DOHH2 (cell line): ENCODE measurements around the gene ABHD17B.
"Not testable (repeated sequence)": the region's sequence is repeated elsewhere in the genome, so short reads cannot be mapped to it uniquely, and the experiment has no call there.

Experiments
- H3F3A ChIP-seq: fragments of 200-600 bp; sonication (generic), shearing (Covaris generic); 2 replicates; pipeline ENCODE4 v1.6.0; 2016; ENCODE audit warnings: antibody characterized with exemption, mild to moderate bottlenecking; ENCODE audit not compliant: control insufficient read depth, insufficient read depth
- H3K27ac ChIP-seq: fragments of 200-600 bp; sonication (generic); 2 replicates; pipeline ENCODE4 v1.5.1; 2014; ENCODE audit warnings: low read depth, mild to moderate bottlenecking, low read length, moderate library complexity
- H3K27me3 ChIP-seq: fragments of 200-600 bp; sonication (generic); 2 replicates; pipeline ENCODE4 v1.6.1; 2014; ENCODE audit warnings: mild to moderate bottlenecking, low read length, mixed read lengths; ENCODE audit not compliant: control insufficient read depth
- H3K36me3 ChIP-seq: fragments of 200-600 bp; sonication (generic); 2 replicates; pipeline ENCODE4 v1.6.1; 2014; ENCODE audit warnings: mild to moderate bottlenecking, low read length, moderate library complexity, mixed read lengths; ENCODE audit not compliant: control insufficient read depth
- H3K4me1 ChIP-seq: fragments of 200-600 bp; sonication (generic); 2 replicates; pipeline ENCODE4 v1.6.1; 2014; ENCODE audit warnings: mild to moderate bottlenecking, low read length, mixed read lengths; ENCODE audit not compliant: control insufficient read depth
- H3K4me2 ChIP-seq: fragments of 200-600 bp; sonication (generic); 2 replicates; pipeline ENCODE4 v1.6.0; 2014; ENCODE audit warnings: mild to moderate bottlenecking, low read length, moderate library complexity
- H3K4me3 ChIP-seq: fragments of 200-600 bp; sonication (generic); 2 replicates; pipeline ENCODE4 v1.5.1; 2014; ENCODE audit warnings: mild to moderate bottlenecking, low read length, mixed read lengths
- H3K79me2 ChIP-seq: fragments of 200-600 bp; sonication (generic); 2 replicates; pipeline ENCODE4 v1.6.1; 2014; ENCODE audit warnings: mild to moderate bottlenecking, low read length, mixed read lengths; ENCODE audit not compliant: control insufficient read depth
- H3K9me2 ChIP-seq: fragments of 200-600 bp; sonication (generic); replicated peaks from 2 replicates; pipeline ENCODE4 v1.6.1; 2014; ENCODE audit warnings: mild to moderate bottlenecking, low read length, mixed read lengths; ENCODE audit not compliant: control insufficient read depth
- H3K9me3 ChIP-seq: fragments of 200-600 bp; sonication (generic); 2 replicates; pipeline ENCODE4 v1.6.1; 2014; ENCODE audit warnings: antibody characterized with exemption, low read length, mixed read lengths; ENCODE audit not compliant: control insufficient read depth, insufficient read depth
- H4K20me1 ChIP-seq: fragments of 200-600 bp; sonication (generic); 2 replicates; pipeline ENCODE4 v1.6.0; 2014; ENCODE audit warnings: low read depth, mild to moderate bottlenecking, antibody characterized with exemption, low read length, moderate library complexity; ENCODE audit not compliant: control insufficient read depth, insufficient read depth
- EZH2phosphoT487 ChIP-seq: fragments of 200-600 bp; sonication (generic); IDR thresholded peaks from 2 replicates; pipeline ENCODE4 v1.6.1; 2017; ENCODE audit warnings: borderline replicate concordance, mild to moderate bottlenecking, antibody characterized with exemption, low read length, moderate library complexity, mixed read lengths
- TF ChIP-seq, protein P1 (sequence below): fragments of 200-600 bp; sonication (generic); IDR thresholded peaks from one replicate; pipeline ENCODE4 v1.5.1; 2014; ENCODE audit warnings: antibody characterized with exemption, mild to moderate bottlenecking, low read depth, low read length; ENCODE audit not compliant: poor library complexity, severe bottlenecking

Gene ABHD17B

DNA sequence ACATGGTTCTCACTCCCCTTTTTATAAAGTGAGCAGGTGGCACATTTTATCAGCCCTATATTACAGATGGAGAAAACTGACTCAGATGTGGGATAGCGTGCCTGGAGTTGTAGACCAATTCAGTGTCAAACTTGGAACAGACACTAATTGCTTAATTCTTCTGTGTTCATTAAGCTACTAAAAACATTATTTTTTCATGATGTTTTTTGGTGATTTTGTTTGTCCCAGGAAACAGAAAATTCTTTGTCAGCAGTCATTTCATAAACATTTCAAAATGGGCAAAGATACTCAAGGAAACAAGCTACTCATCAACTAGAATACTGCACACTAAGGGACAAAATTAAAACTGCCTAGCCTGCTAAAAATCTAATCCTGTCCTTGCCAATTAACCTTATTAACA, 2.2 kb downstream of the ABHD17B start:
- Histone ChIP-seq H3K27ac (peak overlapping the region; percentile 63; the same call in 1 of the 2 replicates), H4K20me1 (peaks cover 39% of the 10 kb centered on the region; the same call in 1 of the 2 replicates), H3K9me2 (no peaks in the 10 kb centered on the region), H3F3A (peaks cover 16% of the 10 kb centered on the region), H3K9me3 (no peaks in the 10 kb centered on the region), H3K4me3 (peak overlapping the region; percentile 84), H3K79me2 (peaks cover 96% of the 10 kb centered on the region), H3K36me3 (peaks cover 49% of the 10 kb centered on the region), H3K4me1 (peaks cover 68% of the 10 kb centered on the region), H3K4me2 (peak overlapping the region; percentile 84), H3K27me3 (no peaks in the 10 kb centered on the region)
- no peak for TF ChIP-seq EZH2phosphoT487
- TF ChIP-seq, protein P1, sequence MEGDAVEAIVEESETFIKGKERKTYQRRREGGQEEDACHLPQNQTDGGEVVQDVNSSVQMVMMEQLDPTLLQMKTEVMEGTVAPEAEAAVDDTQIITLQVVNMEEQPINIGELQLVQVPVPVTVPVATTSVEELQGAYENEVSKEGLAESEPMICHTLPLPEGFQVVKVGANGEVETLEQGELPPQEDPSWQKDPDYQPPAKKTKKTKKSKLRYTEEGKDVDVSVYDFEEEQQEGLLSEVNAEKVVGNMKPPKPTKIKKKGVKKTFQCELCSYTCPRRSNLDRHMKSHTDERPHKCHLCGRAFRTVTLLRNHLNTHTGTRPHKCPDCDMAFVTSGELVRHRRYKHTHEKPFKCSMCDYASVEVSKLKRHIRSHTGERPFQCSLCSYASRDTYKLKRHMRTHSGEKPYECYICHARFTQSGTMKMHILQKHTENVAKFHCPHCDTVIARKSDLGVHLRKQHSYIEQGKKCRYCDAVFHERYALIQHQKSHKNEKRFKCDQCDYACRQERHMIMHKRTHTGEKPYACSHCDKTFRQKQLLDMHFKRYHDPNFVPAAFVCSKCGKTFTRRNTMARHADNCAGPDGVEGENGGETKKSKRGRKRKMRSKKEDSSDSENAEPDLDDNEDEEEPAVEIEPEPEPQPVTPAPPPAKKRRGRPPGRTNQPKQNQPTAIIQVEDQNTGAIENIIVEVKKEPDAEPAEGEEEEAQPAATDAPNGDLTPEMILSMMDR: no peak

DNA sequence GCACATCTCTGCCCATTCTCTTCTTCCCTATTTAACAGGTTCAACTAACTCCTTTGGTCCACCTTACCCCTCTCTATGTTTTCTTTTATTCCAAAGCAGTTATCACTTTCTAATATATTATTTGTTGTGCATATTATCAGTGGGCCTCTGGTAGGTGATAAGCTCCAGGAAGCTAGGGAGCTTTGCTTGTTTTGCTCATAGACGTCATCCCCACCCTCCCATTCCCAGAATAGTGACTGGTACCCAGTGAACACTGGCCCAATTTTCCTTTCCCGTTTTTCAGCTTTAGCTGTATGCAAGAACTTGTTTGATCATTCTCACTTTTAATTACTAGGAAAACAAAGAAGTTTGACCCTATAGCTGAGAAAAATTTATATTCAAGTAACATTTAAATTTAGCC, 6.9 kb downstream of the ABHD17B start:
- peaks cover 30% of the 10 kb centered on the region for H3F3A ChIP-seq
- no peaks in the 10 kb centered on the region for H3K9me2 ChIP-seq
- H3K27me3 ChIP-seq: no peaks in the 10 kb centered on the region
- peaks cover 17% of the 10 kb centered on the region; the same call in 1 of the 2 replicates for H4K20me1 ChIP-seq
- TF ChIP-seq EZH2phosphoT487: no peak
- TF ChIP-seq, protein P1: no peak
- H3K36me3 ChIP-seq: peaks cover 50% of the 10 kb centered on the region
- peak overlapping the region; percentile 91 for H3K27ac ChIP-seq
- peaks cover 98% of the 10 kb centered on the region for H3K4me1 ChIP-seq
- H3K4me3 ChIP-seq: peak overlapping the region; percentile 61
- H3K9me3 ChIP-seq: no peaks in the 10 kb centered on the region
- H3K4me2 ChIP-seq: peak overlapping the region; percentile 64
- peaks cover 100% of the 10 kb centered on the region for H3K79me2 ChIP-seq

DNA sequence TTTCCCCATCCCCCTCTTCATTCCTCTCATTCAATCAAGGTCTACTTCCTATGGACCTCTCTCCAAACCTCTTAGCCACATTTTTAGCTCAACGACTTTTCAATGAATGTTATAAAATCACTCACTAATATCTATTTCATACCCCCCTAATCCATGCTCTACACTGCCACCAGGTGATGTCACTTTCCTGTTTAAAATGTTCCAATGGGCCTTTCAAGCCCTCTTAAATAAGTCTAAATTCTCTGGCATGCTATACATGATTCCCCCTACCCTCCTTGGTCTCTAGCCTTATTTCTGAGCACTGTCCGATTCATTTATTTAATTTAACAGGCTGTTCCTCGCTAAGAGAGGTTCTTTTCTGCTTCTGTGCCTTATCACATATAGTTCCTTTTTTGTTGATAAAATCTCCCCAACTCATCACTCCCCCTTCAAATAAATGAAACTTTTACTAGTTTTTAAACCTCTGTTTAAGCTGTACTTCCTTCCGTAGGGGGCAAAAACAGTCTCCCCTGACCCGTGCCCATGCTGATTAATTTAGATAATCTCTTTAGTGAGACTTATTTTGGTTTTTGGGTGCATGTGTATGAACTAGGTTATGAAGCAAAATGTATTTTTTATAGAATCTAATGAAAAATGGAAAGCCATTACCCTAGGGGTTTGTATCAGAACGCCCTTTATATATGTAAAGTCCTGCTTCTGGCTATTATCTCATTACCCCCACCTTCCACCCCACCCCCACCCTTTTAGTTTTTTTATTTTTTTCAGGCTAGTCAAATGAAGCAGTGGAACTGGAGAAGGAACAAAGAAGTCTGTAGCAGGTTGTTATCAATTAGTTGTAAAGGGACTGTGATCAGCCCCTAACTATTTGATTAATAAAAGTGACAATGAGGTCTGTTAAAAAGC, 9.0 kb downstream of the ABHD17B start:
- peaks cover 98% of the 10 kb centered on the region for H3K4me1 ChIP-seq
- peaks cover 100% of the 10 kb centered on the region for H3K79me2 ChIP-seq
- H3K4me2 ChIP-seq: peak overlapping the region; percentile 64
- no peak for TF ChIP-seq EZH2phosphoT487
- TF ChIP-seq, protein P1: peak; percentile 60
- H3K9me3 ChIP-seq: no peaks in the 10 kb centered on the region
- H4K20me1 ChIP-seq: peaks cover 4% of the 10 kb centered on the region; the same call in 1 of the 2 replicates
- H3K4me3 ChIP-seq: peak overlapping the region; percentile 61
- H3K27ac ChIP-seq: peak overlapping the region; percentile 91
- H3K9me2 ChIP-seq: no peaks in the 10 kb centered on the region
- no peaks in the 10 kb centered on the region for H3K27me3 ChIP-seq
- peaks cover 33% of the 10 kb centered on the region for H3F3A ChIP-seq
- peaks cover 42% of the 10 kb centered on the region for H3K36me3 ChIP-seq

DNA sequence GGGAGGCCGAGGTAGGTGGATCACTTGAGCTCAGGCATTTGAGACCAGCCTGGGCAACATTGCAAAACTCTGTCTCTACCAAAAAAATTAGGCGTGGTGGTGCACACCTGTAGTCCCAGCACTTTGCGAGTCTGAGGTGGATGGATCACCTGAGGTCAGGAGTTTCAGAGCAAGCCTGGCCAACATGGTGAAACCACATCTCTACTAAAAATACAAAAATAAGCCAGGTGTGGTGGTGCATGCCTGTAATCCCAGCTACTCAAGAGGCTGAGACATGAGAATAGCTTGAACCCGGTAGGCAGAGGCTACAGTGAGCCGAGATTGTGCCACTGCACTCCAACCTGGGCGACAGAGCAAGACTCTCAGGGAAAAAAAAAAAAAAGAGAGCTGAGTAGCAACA, 12.2 kb downstream of the ABHD17B start:
- peak overlapping the region; percentile 66 for H3K4me3 ChIP-seq
- H3K4me2 ChIP-seq: peak overlapping the region; percentile 64
- H3K9me2 ChIP-seq, H4K20me1 ChIP-seq, H3K27me3 ChIP-seq, H3K9me3 ChIP-seq: not testable (repeated sequence)
- peak overlapping the region; percentile 91 for H3K27ac ChIP-seq
- H3F3A ChIP-seq: peaks cover 21% of the 10 kb centered on the region
- peaks cover 100% of the 10 kb centered on the region for H3K79me2 ChIP-seq
- peaks cover 99% of the 10 kb centered on the region for H3K4me1 ChIP-seq
- H3K36me3 ChIP-seq: peaks cover 40% of the 10 kb centered on the region
